GM23248 (cell line): ENCODE results near the gene TENT4B. TPM values are rescaled to one million over a fixed set of nuclear protein-coding genes. Genes with fewer than 3 reads are reported as not detected.
A peak's percentile ranks its signal among the peaks of the same experiment; 100 is the strongest.

Experiments
- DNase-seq: peaks from one replicate; pipeline ENCODE4 v3.0.0-alpha.2; 2015
- H2AFZ ChIP-seq: fragments of 200-600 bp; sonication (generic); 2 replicates; pipeline ENCODE4 v1.6.1; 2016; ENCODE audit warnings: antibody characterized with exemption
- H3F3A ChIP-seq: fragments of 200-600 bp; sonication (generic); 2 replicates; pipeline ENCODE4 v1.6.1; 2016; ENCODE audit warnings: mild to moderate bottlenecking, antibody characterized with exemption, mixed run types; ENCODE audit not compliant: insufficient read depth
- H3K27ac ChIP-seq: fragments of 200-600 bp; sonication (generic); 2 replicates; pipeline ENCODE4 v1.5.1; 2016; ENCODE audit warnings: mild to moderate bottlenecking
- H3K27me3 ChIP-seq: fragments of 200-600 bp; sonication (generic); replicated peaks from 2 replicates; pipeline ENCODE4 v1.6.1; 2016; ENCODE audit warnings: mild to moderate bottlenecking; ENCODE audit not compliant: insufficient read depth
- H3K36me3 ChIP-seq: fragments of 200-600 bp; sonication (generic); 2 replicates; pipeline ENCODE4 v1.6.1; 2016; ENCODE audit warnings: low read depth, mild to moderate bottlenecking
- H3K4me1 ChIP-seq: fragments of 200-600 bp; sonication (generic); 2 replicates; pipeline ENCODE4 v1.6.1; 2016; ENCODE audit warnings: mild to moderate bottlenecking; ENCODE audit not compliant: insufficient read depth
- H3K4me2 ChIP-seq: fragments of 200-600 bp; sonication (generic); one replicate; pipeline ENCODE4 v1.6.1; 2016; ENCODE audit warnings: mild to moderate bottlenecking; ENCODE audit not compliant: unreplicated experiment
- H3K4me3 ChIP-seq: fragments of 200-600 bp; sonication (generic); 2 replicates; pipeline ENCODE4 v1.5.1; 2016; ENCODE audit warnings: mild to moderate bottlenecking
- H3K79me2 ChIP-seq: fragments of 200-600 bp; sonication (generic); 2 replicates; pipeline ENCODE4 v1.6.1; 2016; ENCODE audit warnings: mild to moderate bottlenecking; ENCODE audit not compliant: insufficient read depth
- H3K9ac ChIP-seq: fragments of 200-600 bp; sonication (generic); 2 replicates; pipeline ENCODE4 v1.6.1; 2016; ENCODE audit warnings: mild to moderate bottlenecking
- H3K9me2 ChIP-seq: fragments of 200-600 bp; sonication (generic); 2 replicates; pipeline ENCODE4 v1.6.1; 2016; ENCODE audit warnings: mixed run types, mild to moderate bottlenecking, moderate library complexity; ENCODE audit not compliant: insufficient read depth
- H3K9me3 ChIP-seq: fragments of 200-600 bp; sonication (generic); one replicate; pipeline ENCODE4 v1.6.1; 2017; ENCODE audit warnings: low read depth
- H4K20me1 ChIP-seq: fragments of 200-600 bp; sonication (generic); 2 replicates; pipeline ENCODE4 v1.6.0; 2016; ENCODE audit not compliant: insufficient read depth
- EZH2 ChIP-seq: fragments of 200-600 bp; sonication (generic); IDR thresholded peaks from 2 replicates; pipeline ENCODE4 v1.6.1; 2018; ENCODE audit warnings: antibody characterized with exemption, mild to moderate bottlenecking; ENCODE audit not compliant: insufficient read depth, poor library complexity, severe bottlenecking
- EZH2phosphoT487 ChIP-seq: fragments of 200-600 bp; sonication (generic); IDR thresholded peaks from 2 replicates; pipeline ENCODE4 v1.6.1; 2018; ENCODE audit warnings: antibody characterized with exemption, moderate library complexity, mild to moderate bottlenecking, low read depth; ENCODE audit not compliant: insufficient read depth
- WGBS, 2 experiments: methylation state at CpG; one replicate each; pipeline ENCODE4 v1.1.6; 2015 to 2017; ENCODE audit warnings: low lambda C conversion rate in 2 of 2, low coverage in 1 of 2; ENCODE audit errors: missing lambda C conversion rate in 2 of 2; 5-methylcytosine and 5-hydroxymethylcytosine counted together
- in situ Hi-C: fragments of 300-500 bp; cut with MboI; formaldehyde crosslinking; loops from 2 replicates; pipeline ENCODE4 v1.15.0; 2020
- polyA plus RNA-seq: library from polyadenylated mRNA; unstranded; fragments of >200 nt; fragmentation: Nextera tagmentation; extraction: Ambion mirVana; gene quantifications from 2 replicates; pipeline ENCODE4 v1.2.1, GENCODE V29; 2016
- total RNA-seq: library from RNA; depleted of rRNA; stranded (reverse); fragments of >200 nt; shearing (Covaris generic); gene quantifications from 2 replicates; pipeline ENCODE4 v1.2.3, GENCODE V29; 2014

TENT4B gene
- total and polyA plus RNA-seq, 2 experiments from 2014 or later: 7.4 to 12.6 TPM

DNA sequence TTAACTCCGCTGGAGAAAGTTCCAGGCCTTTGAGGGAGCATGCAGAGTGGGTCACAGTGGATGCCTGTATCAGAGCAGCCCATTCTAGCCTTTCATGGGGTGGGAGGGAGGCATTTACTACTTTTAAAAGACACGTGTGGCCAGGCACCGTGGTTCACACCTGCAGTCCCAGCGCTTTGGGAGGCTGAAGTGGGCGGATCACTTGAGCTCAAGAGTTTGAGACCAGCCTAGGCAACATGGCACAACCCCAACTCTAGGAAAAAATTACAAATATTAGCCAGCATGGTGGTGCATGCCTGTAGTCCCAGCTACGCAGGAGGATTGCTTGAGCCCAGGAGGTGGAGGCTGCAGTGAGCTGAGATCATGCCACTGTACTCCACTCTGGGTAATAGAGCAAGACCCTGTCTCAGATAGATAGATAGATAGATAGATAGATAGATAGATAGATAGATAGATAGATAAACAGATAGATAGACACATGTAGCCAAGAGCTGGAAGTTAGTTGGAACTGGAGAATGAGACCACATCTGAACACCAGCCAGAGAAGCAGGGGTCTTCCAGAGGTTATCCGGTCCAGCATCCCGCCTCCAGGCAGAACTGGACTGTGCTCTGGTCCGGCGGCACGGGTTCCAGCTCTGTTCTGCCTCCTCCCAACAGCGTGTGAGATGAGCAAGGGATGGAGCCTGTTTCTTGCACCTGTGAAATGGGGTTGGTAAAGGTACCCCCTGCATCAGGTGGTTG lies 116.8 kb downstream of the TENT4B start:
- WGBS, 2 experiments: 88 to 91% methylated on average over 12 of the region's 12 CpGs
- no peak for TF ChIP-seq EZH2
- TF ChIP-seq EZH2phosphoT487: no peak
- H3K4me1 ChIP-seq: peaks cover 22% of the 10 kb centered on the region
- no peaks in the 10 kb centered on the region for H3K36me3 ChIP-seq
- peaks cover 93% of the 10 kb centered on the region for H3K79me2 ChIP-seq
- no peaks in the 10 kb centered on the region for H3K9me3 ChIP-seq
- no peaks in the 10 kb centered on the region for H3K27me3 ChIP-seq
- no peak overlapping the region for H3K4me3 ChIP-seq
- in situ Hi-C loops: no loop called here
- DNase-seq: no peak
- no peak overlapping the region for H3K9ac ChIP-seq
- H4K20me1 ChIP-seq: no peaks in the 10 kb centered on the region
- no peak overlapping the region for H3K4me2 ChIP-seq
- no peaks in the 10 kb centered on the region for H3F3A ChIP-seq
- no peak overlapping the region for H3K27ac ChIP-seq
- no peak overlapping the region for H2AFZ ChIP-seq
- H3K9me2 ChIP-seq: no peaks in the 10 kb centered on the region

DNA sequence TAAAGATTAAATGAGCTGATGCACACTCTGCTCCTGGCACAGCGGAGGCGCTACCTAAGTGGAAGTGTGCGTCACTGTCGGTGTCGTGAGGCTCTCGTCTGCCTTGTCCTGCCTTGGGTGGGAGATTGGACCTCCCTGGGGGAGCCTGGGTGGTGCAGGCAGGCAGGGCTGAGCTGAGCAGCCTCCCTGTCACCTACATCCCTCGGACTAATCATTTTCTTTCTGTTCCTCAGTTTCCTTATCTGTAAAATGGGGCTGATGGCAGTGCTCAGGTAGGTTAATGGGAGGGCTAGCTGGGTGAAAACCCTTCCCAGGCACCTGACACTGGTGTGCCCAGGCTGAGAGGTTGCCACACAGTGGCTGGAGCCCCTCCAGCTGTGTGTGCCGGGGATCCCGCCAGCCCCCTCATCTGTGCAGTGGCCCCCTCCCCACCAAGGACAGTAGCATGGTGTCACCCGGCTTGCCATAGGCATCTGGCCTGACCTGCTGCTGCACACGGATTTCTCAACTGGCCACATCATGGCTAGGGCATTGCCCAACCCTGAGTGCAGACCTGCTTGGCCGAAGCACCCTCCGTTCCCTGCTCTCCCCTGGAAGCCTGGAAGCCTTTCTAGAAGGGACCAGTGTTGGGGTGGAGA lies 117.5 kb downstream of the TENT4B start:
- no peak overlapping the region for H3K9ac ChIP-seq
- no peak for DNase-seq
- in situ Hi-C loops: no loop called here
- no peaks in the 10 kb centered on the region for H3K27me3 ChIP-seq
- no peak overlapping the region for H2AFZ ChIP-seq
- no peak overlapping the region for H3K27ac ChIP-seq
- WGBS, 2 experiments: 91 to 92% methylated on average over 13 of the region's 13 CpGs
- H4K20me1 ChIP-seq: no peaks in the 10 kb centered on the region
- no peaks in the 10 kb centered on the region for H3K36me3 ChIP-seq
- TF ChIP-seq EZH2 (no peak), EZH2phosphoT487 (no peak)
- no peaks in the 10 kb centered on the region for H3F3A ChIP-seq
- no peaks in the 10 kb centered on the region for H3K9me2 ChIP-seq
- H3K4me1 ChIP-seq: peaks cover 17% of the 10 kb centered on the region
- no peak overlapping the region for H3K4me3 ChIP-seq
- H3K4me2 ChIP-seq: no peak overlapping the region
- H3K79me2 ChIP-seq: peaks cover 93% of the 10 kb centered on the region
- no peaks in the 10 kb centered on the region for H3K9me3 ChIP-seq

DNA sequence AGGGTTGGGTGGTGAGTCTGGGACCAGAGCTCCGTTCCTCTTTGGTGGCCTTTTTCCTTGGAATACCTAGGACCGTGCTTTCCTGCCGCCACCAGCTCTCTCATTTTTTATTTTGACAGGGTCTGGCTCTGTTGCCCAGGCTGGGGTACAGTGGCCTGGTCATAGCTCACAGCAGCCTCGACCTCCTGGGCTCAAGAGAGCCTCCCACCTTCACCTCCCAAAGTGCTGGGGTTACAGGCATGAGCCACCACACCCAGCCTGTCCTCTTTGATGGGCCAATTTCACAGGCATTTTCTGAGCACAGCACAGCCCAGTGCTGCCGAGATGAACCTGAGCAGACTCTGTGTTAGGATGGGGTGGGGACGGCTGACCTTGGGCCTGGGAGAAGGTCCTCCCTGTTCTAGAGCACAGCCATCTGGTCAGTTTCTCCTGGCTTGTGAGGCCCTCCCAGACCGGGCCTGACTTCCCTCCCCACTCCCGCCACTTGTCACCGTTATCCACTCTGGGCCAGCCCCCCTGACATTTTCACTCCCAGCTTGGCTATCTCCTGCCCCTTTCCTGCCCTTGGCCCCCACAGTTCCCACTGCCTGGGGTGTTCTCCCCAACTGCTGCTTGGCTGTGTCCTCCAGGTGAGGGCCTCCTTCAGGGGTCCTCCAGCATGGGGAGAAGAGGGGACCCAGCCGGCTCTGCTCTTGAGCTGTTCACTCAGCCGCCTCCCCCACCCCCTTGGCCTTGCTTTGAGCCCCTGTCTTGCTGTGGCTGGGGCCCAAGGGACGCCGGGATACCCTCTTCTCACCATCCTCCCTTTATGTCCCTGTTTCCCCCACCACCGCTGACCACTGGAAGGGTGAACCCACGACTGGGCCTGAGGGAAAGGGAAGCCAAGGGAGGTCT lies 118.3 kb downstream of the TENT4B start:
- Histone ChIP-seq H3K4me3 (no peak overlapping the region), H3K9ac (no peak overlapping the region), H3K36me3 (no peaks in the 10 kb centered on the region), H4K20me1 (no peaks in the 10 kb centered on the region), H3F3A (no peaks in the 10 kb centered on the region), H2AFZ (no peak overlapping the region), H3K4me2 (no peak overlapping the region), H3K79me2 (peaks cover 96% of the 10 kb centered on the region), H3K9me2 (no peaks in the 10 kb centered on the region), H3K27me3 (no peaks in the 10 kb centered on the region), H3K9me3 (no peaks in the 10 kb centered on the region), H3K4me1 (peaks cover 12% of the 10 kb centered on the region), H3K27ac (no peak overlapping the region)
- 88 to 89% methylated on average over 14 to 15 of the region's 15 CpGs for WGBS, 2 experiments
- no peak for DNase-seq
- in situ Hi-C loops: no loop called here
- no peak for TF ChIP-seq EZH2
- no peak for TF ChIP-seq EZH2phosphoT487

DNA sequence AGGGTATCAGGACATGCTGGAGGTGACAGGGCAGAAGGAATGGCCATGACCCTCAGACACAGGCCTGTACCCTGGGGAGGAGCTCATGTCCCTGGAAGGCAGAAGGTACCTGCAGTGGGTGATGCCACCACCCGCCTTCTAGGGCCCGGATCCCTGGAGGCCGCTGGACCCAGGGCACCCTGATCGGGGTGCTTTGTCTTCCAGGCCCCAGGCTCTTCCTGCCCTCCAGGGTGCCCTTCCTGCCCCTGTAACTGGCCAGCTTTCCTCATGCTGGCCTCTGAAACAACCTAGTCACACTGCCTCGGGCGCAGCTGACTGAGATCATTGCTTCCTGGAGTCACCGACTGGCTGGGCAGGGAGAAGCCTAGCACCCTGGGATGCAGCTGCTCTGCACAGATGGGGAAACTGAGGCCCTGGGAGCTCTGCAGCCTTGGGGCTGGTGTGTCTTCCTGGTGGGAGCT lies 119.0 kb downstream of the TENT4B start:
- DNase-seq: peak; percentile 39
- TF ChIP-seq EZH2phosphoT487 (no peak), EZH2 (no peak)
- H3K9me3 ChIP-seq: no peaks in the 10 kb centered on the region
- H3K4me2 ChIP-seq: no peak overlapping the region
- no peaks in the 10 kb centered on the region for H3K27me3 ChIP-seq
- H3K9me2 ChIP-seq: no peaks in the 10 kb centered on the region
- H3K36me3 ChIP-seq: no peaks in the 10 kb centered on the region
- 0 out of 2 replicates have a peak, but pooled peaks cover 6% of the 10 kb centered on the region for H3F3A ChIP-seq
- no peak overlapping the region for H3K27ac ChIP-seq
- in situ Hi-C loops: no loop called here
- no peak overlapping the region for H3K4me3 ChIP-seq
- H2AFZ ChIP-seq: no peak overlapping the region
- H3K79me2 ChIP-seq: peaks cover 97% of the 10 kb centered on the region
- H4K20me1 ChIP-seq: no peaks in the 10 kb centered on the region
- 79 to 80% methylated on average over 6 to 7 of the region's 7 CpGs for WGBS, 2 experiments
- H3K4me1 ChIP-seq: peaks cover 6% of the 10 kb centered on the region; the same call in 1 of the 2 replicates
- no peak overlapping the region for H3K9ac ChIP-seq
